Measurements from ENCODE around the gene IQSEC3.

DNA sequence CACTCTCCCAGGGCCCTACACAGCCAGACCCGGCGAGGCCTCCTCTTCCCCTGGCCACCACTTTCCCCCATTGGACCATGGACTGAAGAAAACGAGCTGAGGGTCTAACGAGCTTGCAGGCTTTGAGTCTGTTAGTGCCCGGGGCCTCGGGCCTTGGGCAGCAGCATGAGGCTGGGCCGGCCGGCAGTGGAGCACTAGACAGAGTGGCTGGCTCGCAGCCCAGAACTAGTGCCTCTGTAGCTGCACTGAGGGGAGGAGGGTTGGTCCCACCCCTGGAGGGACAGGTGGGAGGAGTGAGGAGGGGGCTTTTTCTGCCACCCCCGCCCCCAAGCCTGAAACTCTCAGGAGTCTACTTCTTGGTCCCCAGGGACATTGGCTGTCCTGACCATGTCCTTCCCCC, 108.7 kb downstream of the IQSEC3 start:
- TF ChIP-seq, protein P1, sequence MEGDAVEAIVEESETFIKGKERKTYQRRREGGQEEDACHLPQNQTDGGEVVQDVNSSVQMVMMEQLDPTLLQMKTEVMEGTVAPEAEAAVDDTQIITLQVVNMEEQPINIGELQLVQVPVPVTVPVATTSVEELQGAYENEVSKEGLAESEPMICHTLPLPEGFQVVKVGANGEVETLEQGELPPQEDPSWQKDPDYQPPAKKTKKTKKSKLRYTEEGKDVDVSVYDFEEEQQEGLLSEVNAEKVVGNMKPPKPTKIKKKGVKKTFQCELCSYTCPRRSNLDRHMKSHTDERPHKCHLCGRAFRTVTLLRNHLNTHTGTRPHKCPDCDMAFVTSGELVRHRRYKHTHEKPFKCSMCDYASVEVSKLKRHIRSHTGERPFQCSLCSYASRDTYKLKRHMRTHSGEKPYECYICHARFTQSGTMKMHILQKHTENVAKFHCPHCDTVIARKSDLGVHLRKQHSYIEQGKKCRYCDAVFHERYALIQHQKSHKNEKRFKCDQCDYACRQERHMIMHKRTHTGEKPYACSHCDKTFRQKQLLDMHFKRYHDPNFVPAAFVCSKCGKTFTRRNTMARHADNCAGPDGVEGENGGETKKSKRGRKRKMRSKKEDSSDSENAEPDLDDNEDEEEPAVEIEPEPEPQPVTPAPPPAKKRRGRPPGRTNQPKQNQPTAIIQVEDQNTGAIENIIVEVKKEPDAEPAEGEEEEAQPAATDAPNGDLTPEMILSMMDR (IDR thresholded peaks at IDR 0.05), result no peak
- no peak for TF ChIP-seq POLR2A (IDR thresholded peaks at IDR 0.05)

Data from body of pancreas (tissue), 4 donors.